HepG2 (cell line): Measurements from ENCODE around the gene CORO1C. TPM values are rescaled to one million over a fixed set of nuclear protein-coding genes. Genes with fewer than 3 reads are reported as not detected.
A peak's percentile ranks its signal among the peaks of the same experiment; 100 is the strongest.

Source experiments
- FOSL2 ChIP-seq: sonication (generic); formaldehyde crosslinking; IDR thresholded peaks from 2 replicates; pipeline ENCODE4 v1.4.0; 2020; ENCODE audit warnings: missing genetic modification reagents
- FOXK1 ChIP-seq: sonication (generic); formaldehyde crosslinking; IDR thresholded peaks from 2 replicates; pipeline ENCODE4 v1.4.0; 2020; ENCODE audit warnings: low read depth, missing genetic modification reagents, borderline replicate concordance
- HBP1 ChIP-seq: IDR thresholded peaks from 2 replicates; pipeline ENCODE4 v1.6.1; 2016; ENCODE audit warnings: low read depth, control low read depth
- HMG20B ChIP-seq: conservative IDR thresholded peaks from 2 replicates; pipeline ENCODE4 v1.6.1; 2016; ENCODE audit warnings: missing genetic modification reagents, missing compliant biosample characterization
- HOMEZ ChIP-seq: IDR thresholded peaks from 2 replicates; pipeline ENCODE4 v1.6.1; 2016; ENCODE audit warnings: low read depth
- HOXA3 ChIP-seq: sonication (generic); formaldehyde crosslinking; IDR thresholded peaks from 2 replicates; pipeline ENCODE4 v1.5.0; 2020; ENCODE audit warnings: missing genetic modification reagents
- KLF6 ChIP-seq: IDR thresholded peaks from 2 replicates; pipeline ENCODE4 v1.8.0; 2016; ENCODE audit warnings: missing biosample characterization, missing genetic modification reagents
- POLR2AphosphoS2 ChIP-seq: IDR thresholded peaks from 2 replicates; pipeline ENCODE4 v1.6.1; 2011; ENCODE audit warnings: low read depth, low read length, improper control_type of control experiment
- RARA ChIP-seq: IDR thresholded peaks from 2 replicates; pipeline ENCODE4 v1.6.1; 2016; ENCODE audit warnings: missing genetic modification reagents, missing compliant biosample characterization
- TERF1 ChIP-seq: sonication (generic); formaldehyde crosslinking; IDR thresholded peaks from 2 replicates; pipeline ENCODE4 v1.8.0; 2022; ENCODE audit warnings: mild to moderate bottlenecking, missing genetic modification reagents, moderate library complexity
- ZFP1 ChIP-seq: IDR thresholded peaks from 2 replicates; pipeline ENCODE4 v1.6.1; 2016
- ZFP82 ChIP-seq: sonication (generic); formaldehyde crosslinking; IDR thresholded peaks from 2 replicates; pipeline ENCODE4 v1.5.1; 2020; ENCODE audit warnings: mild to moderate bottlenecking, missing genetic modification reagents, borderline replicate concordance
- ZNF468 ChIP-seq: sonication (generic); formaldehyde crosslinking; IDR thresholded peaks from 2 replicates; pipeline ENCODE4 v1.8.0; 2022; ENCODE audit warnings: mild to moderate bottlenecking, moderate library complexity, missing genetic modification reagents
- ZNF790 ChIP-seq: sonication (generic); formaldehyde crosslinking; IDR thresholded peaks from 2 replicates; pipeline ENCODE4 v1.8.0; 2022; ENCODE audit warnings: missing genetic modification reagents, mild to moderate bottlenecking, borderline replicate concordance
- ZSCAN20 ChIP-seq: sonication (generic); formaldehyde crosslinking; IDR thresholded peaks from 2 replicates; pipeline ENCODE4 v1.4.0; 2020; ENCODE audit warnings: missing genetic modification reagents, mild to moderate bottlenecking, borderline replicate concordance
- polyA plus RNA-seq, 8 experiments: library from polyadenylated mRNA; depleted of rRNA in 3 of 8; stranded (reverse) in 7 of 8; unstranded in 1 of 8; fragments of >200 nt; fragmentation: Illumina TruSeq in 4 of 8; extraction: Trizol in 4 of 8; gene quantifications; 2 replicates each; pipeline versions ENCODE4 v1.2.1 to v1.2.3, GENCODE V29; 2011 to 2016; ENCODE audit warnings: low read depth in 4 of 8, missing spikeins in 1 of 8, mixed read lengths in 1 of 8; ENCODE audit not compliant: insufficient read depth in 1 of 8
- total RNA-seq, 5 experiments: library from RNA; depleted of rRNA; stranded (reverse); fragments of >200 nt; fragmentation: Illumina TruSeq; extraction: Trizol; gene quantifications; 2 replicates each; pipeline ENCODE4 v1.2.3, GENCODE V29; 2016; ENCODE audit warnings: low read depth in 1 of 5
- TF ChIP-seq, protein P1 (sequence below): sonication (generic); formaldehyde crosslinking; IDR thresholded peaks from 2 replicates; pipeline ENCODE4 v1.4.0; 2020; ENCODE audit warnings: missing genetic modification reagents
- TF ChIP-seq, protein P2 (sequence below): sonication (generic); formaldehyde crosslinking; IDR thresholded peaks from 2 replicates; pipeline ENCODE4 v1.8.1; 2023; ENCODE audit warnings: missing genetic modification reagents, mild to moderate bottlenecking, borderline replicate concordance
- TF ChIP-seq, protein P3 (sequence below): sonication (generic); formaldehyde crosslinking; IDR thresholded peaks from 2 replicates; pipeline ENCODE4 v1.4.0; 2020; ENCODE audit warnings: mild to moderate bottlenecking, missing genetic modification reagents, borderline replicate concordance

Gene CORO1C
- total and polyA plus RNA-seq, 2 of the 13 experiments (the other 11 are each of a cell fraction or from before 2014, with no cell fraction given), result 73.7 to 131 TPM

- TF ChIP-seq RARA (CRISPR knock-in tag), result peak; percentile 6; the same call in 1 of the 2 replicates
- TF ChIP-seq HMG20B, result no peak
- TF ChIP-seq ZNF790 (CRISPR knock-in tag), result 0 out of 2 replicates have a peak, but pooled peaks have one; percentile 19
- TF ChIP-seq HBP1 (CRISPR knock-in tag), result peak; percentile 26; the same call in 1 of the 2 replicates
- TF ChIP-seq KLF6 (CRISPR knock-in tag), result no peak
- TF ChIP-seq, protein P1, sequence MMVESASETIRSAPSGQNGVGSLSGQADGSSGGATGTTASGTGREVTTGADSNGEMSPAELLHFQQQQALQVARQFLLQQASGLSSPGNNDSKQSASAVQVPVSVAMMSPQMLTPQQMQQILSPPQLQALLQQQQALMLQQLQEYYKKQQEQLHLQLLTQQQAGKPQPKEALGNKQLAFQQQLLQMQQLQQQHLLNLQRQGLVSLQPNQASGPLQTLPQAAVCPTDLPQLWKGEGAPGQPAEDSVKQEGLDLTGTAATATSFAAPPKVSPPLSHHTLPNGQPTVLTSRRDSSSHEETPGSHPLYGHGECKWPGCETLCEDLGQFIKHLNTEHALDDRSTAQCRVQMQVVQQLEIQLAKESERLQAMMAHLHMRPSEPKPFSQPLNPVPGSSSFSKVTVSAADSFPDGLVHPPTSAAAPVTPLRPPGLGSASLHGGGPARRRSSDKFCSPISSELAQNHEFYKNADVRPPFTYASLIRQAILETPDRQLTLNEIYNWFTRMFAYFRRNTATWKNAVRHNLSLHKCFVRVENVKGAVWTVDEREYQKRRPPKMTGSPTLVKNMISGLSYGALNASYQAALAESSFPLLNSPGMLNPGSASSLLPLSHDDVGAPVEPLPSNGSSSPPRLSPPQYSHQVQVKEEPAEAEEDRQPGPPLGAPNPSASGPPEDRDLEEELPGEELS, result no peak
- TF ChIP-seq FOXK1, result peak; percentile 68; the same call in 1 of the 2 replicates
- TF ChIP-seq POLR2AphosphoS2, result no peak
- TF ChIP-seq, protein P2, sequence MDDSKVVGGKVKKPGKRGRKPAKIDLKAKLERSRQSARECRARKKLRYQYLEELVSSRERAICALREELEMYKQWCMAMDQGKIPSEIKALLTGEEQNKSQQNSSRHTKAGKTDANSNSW (CRISPR knock-in tag), result no peak
- TF ChIP-seq HOMEZ (CRISPR knock-in tag), result peak; percentile 60; the same call in 1 of the 2 replicates
- TF ChIP-seq ZFP1 (CRISPR knock-in tag), result no peak
- TF ChIP-seq ZNF468 (CRISPR knock-in tag), result no peak
- no peak; the same call in 1 of the 2 replicates for TF ChIP-seq HOXA3 (CRISPR knock-in tag)
- TF ChIP-seq ZFP82 (CRISPR knock-in tag), result no peak
- no peak for TF ChIP-seq TERF1 (CRISPR knock-in tag)
- TF ChIP-seq, protein P3, sequence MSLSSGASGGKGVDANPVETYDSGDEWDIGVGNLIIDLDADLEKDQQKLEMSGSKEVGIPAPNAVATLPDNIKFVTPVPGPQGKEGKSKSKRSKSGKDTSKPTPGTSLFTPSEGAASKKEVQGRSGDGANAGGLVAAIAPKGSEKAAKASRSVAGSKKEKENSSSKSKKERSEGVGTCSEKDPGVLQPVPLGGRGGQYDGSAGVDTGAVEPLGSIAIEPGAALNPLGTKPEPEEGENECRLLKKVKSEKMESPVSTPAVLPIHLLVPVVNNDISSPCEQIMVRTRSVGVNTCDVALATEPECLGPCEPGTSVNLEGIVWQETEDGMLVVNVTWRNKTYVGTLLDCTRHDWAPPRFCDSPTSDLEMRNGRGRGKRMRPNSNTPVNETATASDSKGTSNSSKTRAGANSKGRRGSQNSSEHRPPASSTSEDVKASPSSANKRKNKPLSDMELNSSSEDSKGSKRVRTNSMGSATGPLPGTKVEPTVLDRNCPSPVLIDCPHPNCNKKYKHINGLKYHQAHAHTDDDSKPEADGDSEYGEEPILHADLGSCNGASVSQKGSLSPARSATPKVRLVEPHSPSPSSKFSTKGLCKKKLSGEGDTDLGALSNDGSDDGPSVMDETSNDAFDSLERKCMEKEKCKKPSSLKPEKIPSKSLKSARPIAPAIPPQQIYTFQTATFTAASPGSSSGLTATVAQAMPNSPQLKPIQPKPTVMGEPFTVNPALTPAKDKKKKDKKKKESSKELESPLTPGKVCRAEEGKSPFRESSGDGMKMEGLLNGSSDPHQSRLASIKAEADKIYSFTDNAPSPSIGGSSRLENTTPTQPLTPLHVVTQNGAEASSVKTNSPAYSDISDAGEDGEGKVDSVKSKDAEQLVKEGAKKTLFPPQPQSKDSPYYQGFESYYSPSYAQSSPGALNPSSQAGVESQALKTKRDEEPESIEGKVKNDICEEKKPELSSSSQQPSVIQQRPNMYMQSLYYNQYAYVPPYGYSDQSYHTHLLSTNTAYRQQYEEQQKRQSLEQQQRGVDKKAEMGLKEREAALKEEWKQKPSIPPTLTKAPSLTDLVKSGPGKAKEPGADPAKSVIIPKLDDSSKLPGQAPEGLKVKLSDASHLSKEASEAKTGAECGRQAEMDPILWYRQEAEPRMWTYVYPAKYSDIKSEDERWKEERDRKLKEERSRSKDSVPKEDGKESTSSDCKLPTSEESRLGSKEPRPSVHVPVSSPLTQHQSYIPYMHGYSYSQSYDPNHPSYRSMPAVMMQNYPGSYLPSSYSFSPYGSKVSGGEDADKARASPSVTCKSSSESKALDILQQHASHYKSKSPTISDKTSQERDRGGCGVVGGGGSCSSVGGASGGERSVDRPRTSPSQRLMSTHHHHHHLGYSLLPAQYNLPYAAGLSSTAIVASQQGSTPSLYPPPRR (CRISPR knock-in tag), result peak; percentile 18; the same call in 1 of the 2 replicates
- TF ChIP-seq ZSCAN20 (CRISPR knock-in tag), result no peak
- peak; percentile 54 for TF ChIP-seq FOSL2 (CRISPR knock-in tag)
Measured at GRCh38 chr12:108731105-108731865, at the start of gene CORO1C (continued).
